HG03135 (cell line): ENCODE results near the gene SLC37A2.
"Not testable (repeated sequence)": the region's sequence is repeated elsewhere in the genome, so short reads cannot be mapped to it uniquely, and the experiment has no call there.

Source experiments
- ATAC-seq: cut with Tn5 transposase; IDR thresholded peaks from one replicate; pipeline ENCODE4 v1.9.1; 2021; ENCODE audit warnings: mild to moderate bottlenecking, moderate library complexity; ENCODE audit not compliant: unreplicated experiment

Gene SLC37A2

DNA sequence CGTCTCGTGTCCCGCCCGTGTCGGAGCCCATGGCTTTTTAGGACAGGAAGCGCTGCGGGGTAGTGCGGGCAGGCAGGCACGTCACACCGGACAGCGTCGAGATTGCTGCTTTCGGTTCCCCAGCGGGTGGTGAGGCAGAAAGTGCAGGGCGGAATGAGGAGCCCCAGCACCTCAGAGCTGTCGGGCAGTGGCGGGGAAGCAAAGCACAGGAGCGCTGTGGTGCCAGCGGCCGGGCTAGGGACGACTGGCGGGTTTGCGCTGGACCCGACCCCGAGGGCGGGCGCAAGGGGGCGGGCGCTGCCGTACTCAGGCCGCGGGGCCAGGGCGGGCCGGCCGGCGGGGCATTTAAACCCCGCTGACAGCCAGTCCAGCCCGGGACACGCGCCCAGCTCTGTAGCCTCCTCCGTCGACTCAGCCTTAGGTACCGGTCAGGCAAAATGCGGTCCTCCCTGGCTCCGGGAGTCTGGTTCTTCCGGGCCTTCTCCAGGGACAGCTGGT is at the start of gene SLC37A2:
SLC37A2 (plus strand) TSS at position 375 of the 498 bp plus-strand sequence; CDS start at position 438, 63 bp downstream.
- ATAC-seq, result peak; percentile 88

DNA sequence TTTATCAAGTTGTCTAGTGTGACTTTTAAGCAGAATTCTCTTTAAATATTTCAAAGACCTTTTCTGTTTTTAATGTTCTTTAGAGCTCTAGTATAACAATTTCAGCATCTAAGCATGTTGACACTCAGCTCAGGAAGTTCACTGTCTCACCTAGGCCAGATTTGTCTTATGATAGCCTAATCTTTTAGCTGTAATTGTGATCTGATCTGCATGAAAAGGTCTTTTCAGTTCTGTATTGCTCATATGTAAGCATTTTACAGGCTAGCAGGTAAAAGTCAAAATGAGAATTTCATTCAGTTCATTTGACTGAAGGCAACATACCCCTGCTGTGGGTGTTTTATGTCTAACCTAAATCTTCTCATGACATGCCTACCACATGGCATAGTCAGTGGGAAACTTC is 46.7 kb upstream of the SLC37A2 start:
- ATAC-seq, result no peak

DNA sequence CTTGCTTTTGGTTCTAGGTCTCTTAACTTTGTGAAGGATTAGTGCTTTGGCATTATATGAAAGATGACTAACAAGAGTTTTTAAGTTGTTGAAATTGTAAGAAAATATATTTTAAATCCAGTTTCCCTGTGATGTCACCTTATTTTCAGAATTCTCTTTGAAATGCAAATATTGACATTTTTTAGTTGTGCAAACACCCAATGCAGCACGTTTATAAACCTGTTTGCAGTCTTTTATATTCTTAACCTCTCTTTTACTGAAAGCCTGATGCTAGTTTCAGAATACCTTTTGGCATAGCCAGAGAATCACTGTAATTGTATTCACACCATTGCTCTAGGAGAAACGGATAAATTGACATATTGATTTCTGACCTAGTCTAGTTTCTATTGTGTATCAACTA is 42.8 kb upstream of the SLC37A2 start:
- ATAC-seq, result no peak

DNA sequence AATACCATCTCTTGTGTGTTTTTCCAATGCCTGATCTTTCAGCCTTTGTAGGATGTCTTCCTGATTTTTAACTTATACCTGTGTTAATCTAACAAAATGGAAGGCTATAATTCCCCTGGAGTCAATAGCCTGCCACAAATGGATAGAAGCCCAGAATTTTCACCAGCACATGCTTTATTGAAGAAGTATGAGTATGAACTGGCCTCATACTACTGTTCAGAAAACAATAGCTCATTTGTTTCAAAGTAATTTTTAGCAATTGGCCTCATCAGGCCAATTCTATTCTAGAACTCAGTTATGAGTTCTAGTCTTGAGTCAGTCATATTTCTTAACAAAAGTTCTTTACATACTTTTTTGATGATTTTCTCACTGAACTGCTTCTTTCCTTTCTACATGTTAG is 40.6 kb upstream of the SLC37A2 start:
- no peak for ATAC-seq

DNA sequence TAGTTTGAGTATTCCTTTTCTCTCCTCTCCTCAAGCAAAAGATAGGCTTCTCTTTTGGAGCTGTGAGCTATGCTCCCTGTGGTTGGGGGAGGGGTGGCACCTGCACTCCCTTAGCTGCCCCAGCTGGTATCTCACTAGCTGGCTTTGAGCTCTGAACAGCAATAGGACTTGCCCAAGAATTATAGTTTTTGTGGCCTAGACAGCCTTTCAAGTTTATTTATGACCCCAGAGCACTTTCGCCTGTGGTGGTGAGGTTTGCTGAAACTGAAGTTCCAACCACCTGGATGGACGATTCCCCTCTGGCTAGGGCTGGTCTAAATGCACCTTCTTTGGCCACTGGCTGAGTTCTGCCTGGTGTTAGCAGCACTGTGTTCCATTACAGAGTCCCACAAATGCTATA is 37.1 kb upstream of the SLC37A2 start:
- ATAC-seq, result no peak

DNA sequence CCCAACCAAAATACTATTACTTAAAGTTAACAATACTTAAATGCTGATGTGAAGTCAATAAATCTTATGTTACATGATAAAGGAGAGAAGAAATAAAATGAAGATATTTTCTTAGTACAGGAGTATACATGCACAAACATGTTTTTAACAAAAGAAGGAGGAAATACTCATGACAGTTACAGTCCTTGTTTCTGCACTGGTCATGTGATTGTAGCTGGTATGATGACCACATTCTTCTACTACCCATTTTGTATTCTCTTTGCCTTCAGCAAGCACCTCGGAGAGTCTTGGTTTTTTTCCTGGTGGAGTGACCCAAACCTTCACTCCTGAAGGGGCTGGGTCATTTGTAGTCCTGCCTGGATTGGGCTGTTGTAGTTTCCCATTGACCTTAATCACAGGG is 33.7 kb upstream of the SLC37A2 start:
- not testable (repeated sequence) for ATAC-seq

DNA sequence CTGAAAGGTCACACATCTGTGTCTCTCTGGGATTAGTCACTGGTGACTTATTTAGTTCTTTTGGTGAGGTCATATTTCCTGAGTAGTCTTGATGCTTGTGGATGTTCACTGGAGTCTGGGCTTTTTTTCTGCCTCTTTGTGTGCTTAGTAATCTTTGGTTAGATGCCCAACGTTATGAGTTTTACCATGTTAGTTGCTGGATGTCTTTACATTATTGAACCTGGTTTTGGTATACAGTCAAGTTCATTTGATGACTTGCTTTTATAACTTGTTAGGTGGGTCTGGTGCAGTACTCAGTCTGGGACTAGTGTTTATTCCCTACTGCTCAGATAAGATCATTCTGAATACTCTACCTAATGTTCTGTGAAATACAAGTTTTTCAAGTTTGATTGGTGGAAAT is 26.2 kb upstream of the SLC37A2 start:
- ATAC-seq, result no peak

DNA sequence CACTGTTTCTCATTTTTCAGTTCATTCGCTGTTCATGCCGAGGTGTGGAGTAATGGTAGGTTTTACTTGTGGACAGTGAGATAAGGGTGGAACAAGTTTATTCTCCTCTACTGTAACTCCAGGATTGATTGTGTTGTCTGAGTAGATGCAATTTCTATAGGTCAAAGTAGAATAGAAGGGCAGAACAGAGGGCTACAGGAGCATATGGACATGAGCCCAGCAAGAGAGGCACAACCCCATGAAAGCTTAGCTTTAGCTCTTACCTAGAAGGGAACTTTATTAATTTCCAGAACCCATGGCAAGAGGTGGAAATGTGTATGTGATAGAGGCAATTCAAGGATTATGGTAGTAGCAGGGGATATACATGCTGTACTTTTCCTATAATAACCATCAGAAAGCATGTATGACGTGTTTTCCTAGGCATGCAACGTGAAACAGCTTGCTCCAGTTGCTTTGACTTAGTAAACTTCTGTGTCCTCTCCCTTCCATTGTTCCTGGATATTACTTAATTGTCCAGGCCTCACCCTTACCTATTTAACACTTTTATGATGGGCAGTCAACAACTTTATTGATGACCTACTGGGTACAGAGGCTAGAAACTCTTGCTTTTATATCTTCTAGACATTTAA is 13.8 kb upstream of the SLC37A2 start:
- ATAC-seq, result no peak

DNA sequence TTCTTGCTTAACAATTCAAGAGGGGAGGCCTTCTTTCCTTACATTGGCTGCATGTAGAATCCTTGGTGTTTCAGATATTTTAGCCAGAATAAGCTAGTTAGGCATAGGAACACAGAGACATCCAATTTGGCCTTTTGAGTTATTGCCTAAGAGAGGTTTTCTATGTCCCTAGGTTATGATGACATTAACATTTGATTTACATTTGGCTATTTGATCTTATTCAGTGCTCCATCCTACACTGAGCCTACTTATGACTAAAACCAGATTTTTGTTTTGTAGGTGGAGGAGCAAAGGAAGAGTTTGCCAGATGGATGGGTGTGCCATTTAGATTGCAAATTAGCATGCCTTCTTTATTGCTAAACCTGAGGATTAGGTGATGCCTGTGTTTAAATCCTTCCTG is 11.1 kb upstream of the SLC37A2 start:
- no peak for ATAC-seq

DNA sequence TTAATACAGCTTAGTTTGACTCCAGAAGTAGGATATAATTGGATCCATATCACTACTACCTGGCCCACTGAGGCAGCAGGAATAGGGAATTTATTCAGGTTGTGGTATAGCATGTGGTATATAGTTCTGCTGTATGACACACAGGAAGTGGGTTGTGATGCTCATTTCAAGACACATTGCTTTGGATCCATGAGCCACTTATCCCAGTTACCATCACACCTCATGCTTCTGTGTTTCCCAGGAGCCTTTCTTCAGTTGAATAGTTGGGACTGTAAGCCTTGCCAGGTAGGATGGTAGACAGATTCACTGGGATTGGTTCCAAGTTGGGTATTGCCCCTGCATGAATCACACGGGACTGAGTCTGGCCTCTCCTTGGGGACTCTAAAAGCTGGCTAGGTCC is 9.9 kb upstream of the SLC37A2 start:
- ATAC-seq, result no peak

DNA sequence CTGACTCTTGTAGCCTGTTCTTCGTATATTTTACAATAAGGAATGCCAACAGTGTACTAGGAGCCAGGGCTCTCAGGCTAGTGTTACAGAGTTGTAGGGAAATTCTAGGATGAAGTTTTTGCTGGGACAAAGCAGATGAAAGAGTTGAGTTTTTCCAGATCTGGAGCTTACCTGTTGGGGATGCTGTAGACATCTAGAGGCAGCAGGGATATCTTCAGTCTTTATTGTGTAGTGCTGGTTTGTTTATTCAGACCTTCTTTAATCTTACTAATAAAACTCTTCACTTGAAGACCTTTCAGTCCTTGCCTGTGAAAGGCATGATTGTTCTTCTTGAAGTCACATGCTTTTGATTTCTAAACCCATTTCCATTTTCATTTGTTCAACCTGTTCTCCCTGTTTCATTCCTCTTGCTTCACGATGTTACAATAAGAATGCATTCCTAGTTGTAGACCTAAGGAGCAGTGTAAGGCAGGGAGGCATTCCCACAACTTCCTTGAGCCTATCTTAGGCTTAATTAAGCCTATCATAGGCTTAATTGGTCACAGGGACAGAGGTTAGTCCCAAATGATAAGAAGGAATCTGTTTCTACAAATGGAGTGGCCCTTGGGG is 7.9 kb upstream of the SLC37A2 start:
- no peak for ATAC-seq

DNA sequence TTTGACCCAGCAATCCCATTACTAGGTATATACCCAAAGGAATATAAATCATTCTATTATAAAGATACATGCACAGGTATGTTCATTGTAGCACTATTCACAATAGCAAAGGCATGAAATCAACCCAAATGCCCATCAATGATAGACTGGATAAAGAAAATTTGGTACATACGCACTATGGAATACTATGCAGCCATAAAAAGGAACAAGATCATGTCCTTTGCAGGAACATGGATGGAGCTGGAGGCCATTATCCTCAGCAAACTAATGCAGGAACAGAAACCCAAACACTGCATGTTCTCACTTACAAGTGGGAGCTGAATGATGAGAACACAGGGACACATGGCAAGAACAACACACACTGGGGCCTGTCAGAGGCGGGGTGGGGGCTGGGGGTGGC is 7.0 kb upstream of the SLC37A2 start:
- not testable (repeated sequence) for ATAC-seq

DNA sequence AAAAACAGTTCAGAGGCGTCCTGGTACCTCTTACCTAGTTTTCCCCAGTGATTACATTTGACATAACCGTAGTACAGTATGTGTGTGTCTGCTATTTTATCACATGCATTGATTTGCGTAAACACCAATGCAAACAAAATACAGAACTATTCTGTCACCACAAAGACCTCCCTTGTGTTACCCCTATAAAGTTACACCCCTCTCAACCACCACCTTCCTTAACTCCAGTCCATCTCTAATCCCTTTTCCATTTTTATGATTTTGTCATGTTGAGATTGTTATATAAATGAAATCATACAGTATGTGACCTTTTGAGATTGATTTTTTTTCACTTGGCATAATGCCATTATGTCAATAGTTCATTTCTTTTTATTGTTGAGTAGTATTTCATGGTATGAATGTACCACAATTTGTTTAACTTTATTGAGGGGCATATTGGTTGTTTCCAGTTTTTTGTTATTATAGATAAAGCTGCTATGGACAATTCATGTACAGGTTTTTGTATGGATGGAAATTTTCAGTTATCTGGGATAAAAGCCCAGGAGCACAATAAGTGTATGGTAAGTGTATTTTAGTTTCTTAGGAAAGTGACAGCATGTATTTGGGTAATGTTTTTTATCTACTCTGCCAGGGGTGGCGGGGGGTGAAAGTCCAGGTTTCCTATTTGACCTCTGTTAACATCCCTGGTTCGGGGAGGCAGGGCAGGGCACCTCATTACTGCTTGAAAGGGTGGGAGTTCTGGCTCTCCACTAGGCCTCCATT is 6.0 kb upstream of the SLC37A2 start:
- no peak for ATAC-seq

DNA sequence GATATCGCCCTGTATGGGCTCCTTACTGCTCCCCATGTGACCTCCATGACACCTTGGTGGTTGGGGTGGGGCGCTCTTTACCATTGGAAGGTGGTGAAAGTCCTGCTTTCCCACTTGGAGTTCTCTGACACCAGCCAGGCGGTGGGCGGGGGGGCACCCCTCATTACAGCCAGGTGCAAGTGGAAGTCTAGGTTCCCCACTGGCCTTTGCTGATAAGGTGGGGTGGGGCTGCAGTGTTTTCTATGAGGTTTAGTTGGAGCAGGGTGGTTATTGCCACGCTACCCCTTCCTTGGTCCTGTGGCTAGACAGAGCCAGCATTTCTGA is 5.5 kb upstream of the SLC37A2 start:
- ATAC-seq, result no peak

DNA sequence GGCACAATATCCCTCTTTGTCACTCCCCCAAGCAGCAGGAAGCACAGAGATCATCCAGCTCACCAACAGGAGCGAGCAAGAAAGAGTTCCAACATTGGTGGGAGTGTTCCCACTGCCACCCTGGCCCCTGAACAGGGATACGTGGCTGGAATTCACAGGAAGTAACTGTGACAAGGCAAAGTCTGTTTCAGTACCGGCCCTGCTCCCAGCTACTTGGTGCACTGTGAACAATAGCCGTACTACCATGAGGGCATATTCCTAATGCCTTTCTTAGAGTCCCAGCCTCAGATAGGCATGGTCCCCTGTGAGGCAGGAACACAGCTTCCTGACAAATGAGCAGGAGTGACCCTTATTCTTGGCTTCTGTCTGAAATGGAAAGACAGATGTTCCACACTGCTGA is 1.8 kb upstream of the SLC37A2 start:
- no peak for ATAC-seq

DNA sequence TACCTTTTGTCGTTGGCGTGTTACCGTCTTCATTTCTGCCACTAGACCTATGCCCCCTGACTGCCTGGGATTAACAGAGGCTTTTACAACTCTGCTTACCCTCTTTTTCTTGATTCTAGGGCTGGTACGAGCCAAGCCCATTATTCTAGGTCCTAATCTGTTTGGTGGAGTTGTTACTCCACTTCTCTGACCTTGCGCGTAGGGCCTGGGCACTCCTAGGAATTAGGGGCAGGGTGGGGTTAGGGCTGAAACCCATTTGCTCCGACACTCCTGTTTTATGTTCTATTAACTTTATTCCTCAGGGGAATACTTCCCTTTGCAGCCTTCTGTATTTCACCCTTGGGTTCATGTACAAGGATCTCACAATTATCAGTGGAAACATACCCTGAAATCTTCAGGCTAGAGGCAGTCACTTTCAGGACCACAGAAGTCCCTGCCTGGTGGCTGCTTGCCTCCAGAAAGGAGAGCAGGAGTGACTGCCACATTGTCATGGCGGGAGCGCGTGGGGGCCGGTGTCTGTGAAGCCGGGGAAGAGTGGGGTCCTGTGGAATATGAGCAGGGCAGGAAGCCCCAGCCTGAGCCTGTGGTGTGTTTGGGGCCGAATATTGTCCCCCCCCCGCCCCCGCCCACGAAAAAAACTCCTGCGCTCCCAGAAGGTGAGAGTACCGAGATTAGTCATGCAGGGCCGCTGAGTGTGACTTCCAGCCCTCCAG is 731 bp upstream of the SLC37A2 start:
- no peak for ATAC-seq

DNA sequence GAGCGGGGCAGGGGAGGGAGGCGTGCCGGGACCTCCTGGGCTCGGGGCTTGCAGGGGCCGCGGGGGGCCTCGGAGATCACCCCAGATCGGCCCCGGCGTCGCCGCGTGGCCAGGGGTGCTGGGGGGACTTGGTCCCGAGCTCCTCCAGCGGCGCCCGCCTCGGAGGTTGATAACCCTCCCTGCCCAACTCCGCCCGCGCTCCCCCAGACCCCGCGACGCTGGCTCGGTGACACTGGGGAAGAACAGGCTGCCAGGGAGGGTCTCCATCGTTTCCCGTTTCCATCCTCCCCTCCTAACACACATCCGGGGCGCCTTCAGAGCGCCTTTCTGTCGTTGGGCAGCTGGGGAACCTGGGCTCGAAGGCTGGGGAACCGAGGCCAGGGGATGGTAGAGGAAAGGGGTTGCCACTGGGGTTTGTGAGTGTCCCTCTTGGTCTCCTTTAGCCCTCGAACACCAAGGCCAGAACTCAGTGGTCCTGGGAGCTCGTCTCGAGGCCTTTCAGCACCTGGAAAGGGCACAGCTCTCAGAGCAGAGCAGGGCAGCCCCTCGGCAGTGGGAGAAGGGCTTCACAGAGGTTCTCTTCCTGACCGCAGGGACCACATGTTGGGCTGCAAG is 431 bp downstream of the SLC37A2 start:
- peak; percentile 21 for ATAC-seq

DNA sequence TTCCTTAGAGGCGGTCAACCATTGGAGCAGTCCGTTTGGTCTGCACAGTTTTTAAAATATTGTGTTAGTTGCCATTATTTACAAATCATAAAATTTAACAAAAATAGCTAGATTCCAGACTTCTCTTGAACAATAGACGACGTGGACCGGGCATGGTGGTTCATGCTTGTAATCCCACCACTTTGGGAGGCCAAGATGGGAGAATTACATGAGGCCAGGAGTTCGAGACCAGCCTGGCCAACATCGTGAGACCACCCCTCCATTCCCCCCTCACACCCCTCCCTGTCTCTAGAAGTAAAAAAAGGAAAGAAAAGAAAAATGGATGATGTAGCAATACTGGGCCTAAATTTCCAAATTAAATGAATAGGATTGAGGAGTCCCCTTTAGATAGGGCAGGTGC is 965 bp downstream of the SLC37A2 start:
- no peak for ATAC-seq

DNA sequence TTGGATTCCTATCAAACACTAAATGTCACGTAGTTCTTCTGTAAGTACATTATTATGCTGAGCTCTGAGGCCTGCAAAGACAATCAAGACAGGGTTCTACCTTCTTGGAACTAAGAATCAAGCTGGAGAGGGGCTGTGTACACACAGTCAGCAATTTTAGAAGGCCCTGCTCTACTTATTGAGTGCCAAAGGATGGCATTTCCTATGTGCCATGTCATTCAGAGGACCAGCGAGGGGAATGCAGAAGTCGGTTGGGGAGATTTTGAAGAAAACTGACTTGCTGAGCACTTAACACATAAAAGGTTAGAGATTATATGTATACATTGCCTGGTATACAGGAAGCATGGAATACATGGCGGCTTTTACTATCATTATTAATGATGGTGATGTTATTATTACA is 5.3 kb downstream of the SLC37A2 start:
- no peak for ATAC-seq

DNA sequence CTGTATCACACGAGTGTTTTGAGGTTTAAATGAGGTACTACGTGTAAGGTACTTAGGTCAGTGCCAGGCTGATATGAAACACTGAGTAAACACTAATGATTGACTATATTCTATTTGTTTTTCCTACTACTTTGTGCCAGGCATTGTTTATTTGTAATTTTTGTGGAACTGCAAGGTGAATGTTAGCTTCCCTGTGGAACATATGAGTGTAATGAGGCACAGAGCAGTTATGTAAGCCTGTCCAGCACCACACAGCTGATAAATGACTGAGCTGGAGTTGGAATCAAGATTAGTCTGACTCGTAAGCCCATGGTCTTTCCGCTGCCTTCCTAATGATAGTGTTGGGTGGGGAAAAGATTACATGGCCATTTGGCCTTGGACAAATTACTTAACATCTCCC is 5.9 kb downstream of the SLC37A2 start:
- ATAC-seq, result no peak

DNA sequence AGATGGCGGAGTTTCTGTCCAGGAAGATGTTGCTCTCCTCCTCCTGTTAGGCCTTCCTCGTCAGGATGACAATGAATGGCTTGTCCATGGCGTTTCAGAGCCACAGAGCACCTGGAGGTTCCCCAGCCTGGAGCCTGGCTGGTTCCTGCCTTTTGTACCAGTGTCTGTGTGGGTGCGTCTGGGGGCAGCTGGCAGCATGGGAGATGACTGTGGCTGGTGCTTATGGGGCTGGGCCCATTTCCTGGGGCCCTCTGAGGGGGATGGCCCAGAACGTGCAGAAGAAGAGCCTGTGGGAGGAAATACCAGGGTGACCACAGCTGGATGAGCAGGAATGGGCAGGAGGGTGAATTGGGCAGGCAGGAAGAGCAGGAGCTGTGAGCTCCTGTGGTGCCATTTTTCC is 6.7 kb downstream of the SLC37A2 start:
- ATAC-seq, result no peak
